Measurements from ENCODE around the gene NHEJ1.

DNA sequence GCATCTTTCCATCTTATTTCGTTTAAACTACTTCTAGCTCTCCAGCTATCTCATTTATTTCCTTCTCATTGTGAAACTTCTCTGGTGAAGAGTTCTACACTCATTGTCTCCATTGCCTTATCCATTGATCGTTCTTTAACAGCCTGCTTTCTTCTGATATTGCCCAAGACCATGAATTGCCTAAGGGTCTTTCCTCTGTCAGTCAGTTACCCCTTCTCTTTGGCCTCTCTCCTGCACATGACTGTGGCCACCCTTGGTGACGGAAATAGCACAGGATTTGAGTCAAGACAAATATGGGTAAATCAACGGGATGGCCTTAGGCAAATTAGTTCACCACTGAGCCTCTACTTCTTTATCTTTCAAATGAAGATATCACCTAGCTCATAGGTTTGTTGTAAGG is 26.6 kb downstream of the NHEJ1 start:
- TF ChIP-seq POU2F2 (IDR thresholded peaks at IDR 0.05; ENCODE audit: low read depth, low read length) (no peak), POLR2A (IDR thresholded peaks at IDR 0.05; ENCODE audit: low read depth, low read length) (no peak), POLR2AphosphoS5 (IDR thresholded peaks at IDR 0.05; ENCODE audit: low read depth, low read length) (no peak)

All from GM12891 (cell line).